Right lung (tissue), 5 donors: ENCODE data around the gene SMTNL2. TPM values are rescaled to one million over a fixed set of nuclear protein-coding genes. Genes with fewer than 3 reads are reported as not detected.
"Not testable (repeated sequence)": the region's sequence is repeated elsewhere in the genome, so short reads cannot be mapped to it uniquely, and the experiment has no call there.

ENCODE experiments used
- DNase-seq, 2 donors: peaks; one replicate each; pipeline ENCODE4 v3.0.0-alpha.2; 2013
- polyA plus RNA-seq, 5 donors: library from polyadenylated mRNA; unstranded; fragments of 120-200 nt; gene quantifications; one replicate each; pipeline versions ENCODE4 v1.2.1 to v1.2.3, GENCODE V29; 2013; ENCODE audit warnings: inconsistent platforms in 1 of 5, low replicate concordance in 1 of 5; ENCODE audit not compliant: insufficient read length in 5 of 5, insufficient read depth in 1 of 5

Gene SMTNL2
- polyA plus RNA-seq, 5 donors, result 17.2 to 32.0 (median 22.6) TPM

GRCh38 chr17:4583206-4583605, 1.1 kb upstream of the SMTNL2 start:
- no peak for DNase-seq

- peak in 1 of 2 donors; percentile 60 for DNase-seq
Measured at GRCh38 chr17:4583782-4584100, 588 bp upstream of the SMTNL2 start.

GRCh38 chr17:4584917-4585637, 748 bp downstream of the SMTNL2 start:
- no peak for DNase-seq

DNA sequence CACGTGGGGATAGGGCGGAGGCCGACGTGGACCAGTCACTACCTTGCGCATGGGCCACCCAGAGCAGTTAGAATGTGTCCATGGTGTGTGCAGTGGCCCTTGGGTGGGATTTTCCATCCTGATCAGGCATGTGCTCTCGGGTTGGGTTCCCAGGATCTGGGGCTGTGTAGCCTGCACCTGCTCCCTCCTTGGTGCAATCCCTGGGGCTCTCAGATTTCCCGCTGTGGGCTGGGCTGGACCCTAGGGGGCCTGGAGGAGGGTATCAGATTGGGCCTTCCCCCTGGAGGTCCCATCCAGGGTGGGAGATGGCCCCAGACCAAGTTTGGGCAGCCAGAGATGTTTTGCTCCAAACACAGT, 1.3 kb downstream of the SMTNL2 start:
- no peak for DNase-seq

DNA sequence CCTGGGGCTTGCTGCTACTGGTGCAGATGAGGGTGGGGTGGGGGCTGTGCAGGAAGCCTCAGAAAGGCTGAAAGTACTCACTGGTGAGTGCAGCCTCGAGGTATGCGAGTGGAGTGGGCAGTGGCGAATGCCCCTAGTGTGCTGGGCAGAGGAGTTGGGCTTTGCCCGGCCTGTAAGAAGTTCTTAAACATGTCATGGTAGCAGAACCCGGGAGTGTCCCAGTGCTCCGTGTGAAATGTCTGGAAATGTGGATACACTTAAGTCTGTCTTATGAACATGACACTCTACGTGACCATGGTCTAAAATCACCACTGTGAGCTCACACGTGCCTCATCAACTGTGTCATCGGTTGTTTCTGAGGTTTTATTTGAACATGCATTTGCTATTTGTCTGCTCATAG, 1.7 kb downstream of the SMTNL2 start:
- no peak for DNase-seq

- DNase-seq, result no peak
Measured at GRCh38 chr17:4587195-4587594, 2.9 kb downstream of the SMTNL2 start.

- DNase-seq, result no peak
Measured at GRCh38 chr17:4587803-4588202, 3.5 kb downstream of the SMTNL2 start.

DNA sequence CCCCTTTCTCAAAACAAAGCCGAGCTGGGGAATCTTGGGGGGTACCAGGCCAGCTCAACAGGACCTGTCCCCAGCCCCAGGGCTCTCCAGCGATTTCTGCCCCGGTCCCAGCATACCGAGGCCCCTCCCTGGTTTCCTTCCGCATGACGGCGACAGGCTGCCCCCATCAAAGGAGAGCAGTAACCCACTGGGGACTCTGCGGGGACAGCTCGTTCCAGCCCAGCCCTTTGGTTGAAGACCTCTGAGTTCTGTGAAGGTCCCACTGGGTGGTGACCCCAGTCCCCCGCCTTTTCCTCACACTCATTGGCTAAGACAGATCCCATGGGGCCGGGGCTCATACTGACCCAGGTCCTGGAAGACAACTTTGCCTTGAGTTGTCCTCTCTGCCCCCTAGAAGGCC, 4.1 kb downstream of the SMTNL2 start:
- no peak for DNase-seq

DNA sequence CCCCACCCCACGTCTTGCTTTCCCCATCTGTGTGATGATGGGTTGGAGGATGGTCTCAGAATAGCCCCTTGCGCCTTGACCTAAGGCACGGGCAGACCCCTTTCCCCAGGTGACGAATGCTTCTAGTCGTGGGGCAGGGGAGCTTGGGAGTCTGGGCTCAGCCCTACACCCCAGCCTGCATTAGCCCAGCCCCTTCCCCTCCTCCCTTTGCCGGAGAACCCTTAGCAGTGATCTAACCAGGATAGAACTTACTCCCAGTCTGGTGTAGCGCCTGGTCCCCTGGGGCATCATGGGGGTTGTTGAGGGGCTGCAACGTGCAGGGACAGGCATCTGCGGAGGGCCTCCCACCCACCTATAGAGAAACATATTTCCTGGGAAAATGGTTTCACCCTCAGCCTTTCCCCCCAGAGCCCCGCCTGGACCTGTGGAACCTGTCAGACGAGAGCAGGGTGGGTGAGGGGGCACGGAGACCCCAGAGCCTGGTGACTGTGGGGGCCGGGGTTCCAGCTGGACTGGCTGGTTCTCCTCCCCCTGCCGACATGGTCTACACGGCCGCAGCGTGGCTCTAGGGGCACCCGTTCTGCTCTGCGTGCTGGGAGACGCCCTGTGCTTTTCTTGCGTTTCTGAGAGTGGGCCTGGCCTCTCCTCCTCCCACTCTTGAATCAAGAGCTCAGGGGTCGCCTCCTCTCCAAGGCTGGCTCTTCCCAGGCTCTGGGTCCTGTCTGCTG, 4.7 kb downstream of the SMTNL2 start:
- DNase-seq, result no peak

GRCh38 chr17:4590042-4590441, 5.7 kb downstream of the SMTNL2 start:
- not testable (repeated sequence) for DNase-seq

GRCh38 chr17:4590981-4591453, 6.7 kb downstream of the SMTNL2 start:
- DNase-seq, result no peak

DNA sequence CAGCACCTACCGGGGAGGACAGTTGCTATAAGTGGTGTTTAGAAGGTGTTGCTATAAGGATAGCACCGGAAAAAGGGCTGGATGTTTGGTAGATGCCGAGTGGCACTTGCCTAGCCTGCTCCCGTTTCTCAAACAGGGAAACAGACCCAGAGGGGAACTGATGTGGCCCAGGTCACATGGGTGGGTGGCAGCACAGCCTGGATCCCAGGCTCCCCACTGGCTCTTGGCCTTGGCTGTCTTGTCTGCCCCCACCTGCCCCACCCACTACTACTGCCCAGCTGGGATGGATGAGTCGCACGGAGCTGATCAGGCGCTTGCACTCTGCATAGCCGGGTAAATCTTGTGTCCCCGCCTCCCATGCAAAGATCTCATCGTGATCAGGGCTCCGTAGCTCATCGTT, 7.2 kb downstream of the SMTNL2 start:
- DNase-seq, result no peak

GRCh38 chr17:4592240-4593005, 8.1 kb downstream of the SMTNL2 start:
- DNase-seq, result no peak

DNA sequence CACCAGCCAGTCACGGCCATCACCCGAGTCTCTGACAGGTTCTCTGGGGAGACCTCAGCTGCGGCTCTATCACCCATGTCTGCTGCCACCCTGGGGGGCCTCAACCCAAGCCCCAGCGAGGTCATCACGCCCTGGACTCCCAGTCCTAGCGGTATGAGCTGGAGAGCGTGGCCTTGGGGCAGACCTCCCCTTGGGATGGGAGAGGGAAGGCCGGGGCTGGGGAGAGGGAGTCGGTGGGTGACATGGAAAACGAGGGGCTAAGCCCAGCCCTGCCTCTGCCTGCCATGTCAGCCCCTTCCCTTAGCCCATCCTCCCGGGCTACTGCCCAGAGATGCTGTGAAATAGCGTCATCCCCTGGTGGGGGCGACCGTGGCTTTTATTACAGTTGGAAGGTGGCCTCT, 8.7 kb downstream of the SMTNL2 start:
- DNase-seq, result no peak

DNA sequence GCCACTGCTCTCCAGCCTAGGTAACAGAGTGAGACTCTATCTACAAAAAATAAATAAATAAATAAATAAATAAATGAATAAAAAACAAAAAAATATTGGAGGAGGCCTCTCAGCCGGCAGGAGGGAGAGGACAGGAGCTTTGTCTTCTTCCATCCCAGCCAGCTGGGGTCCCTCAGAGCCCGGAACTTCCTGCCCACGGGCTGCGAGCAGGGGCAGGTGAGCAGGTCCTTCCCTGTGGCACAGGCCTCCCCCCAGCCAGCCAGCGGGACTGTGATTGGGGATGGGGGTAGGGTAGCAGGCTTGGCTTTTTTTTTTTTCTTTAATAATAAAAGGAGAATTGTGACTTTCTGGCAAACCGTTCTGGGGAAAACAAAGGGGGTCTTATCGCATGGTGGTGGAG, 10.1 kb downstream of the SMTNL2 start:
- DNase-seq, result no peak

DNA sequence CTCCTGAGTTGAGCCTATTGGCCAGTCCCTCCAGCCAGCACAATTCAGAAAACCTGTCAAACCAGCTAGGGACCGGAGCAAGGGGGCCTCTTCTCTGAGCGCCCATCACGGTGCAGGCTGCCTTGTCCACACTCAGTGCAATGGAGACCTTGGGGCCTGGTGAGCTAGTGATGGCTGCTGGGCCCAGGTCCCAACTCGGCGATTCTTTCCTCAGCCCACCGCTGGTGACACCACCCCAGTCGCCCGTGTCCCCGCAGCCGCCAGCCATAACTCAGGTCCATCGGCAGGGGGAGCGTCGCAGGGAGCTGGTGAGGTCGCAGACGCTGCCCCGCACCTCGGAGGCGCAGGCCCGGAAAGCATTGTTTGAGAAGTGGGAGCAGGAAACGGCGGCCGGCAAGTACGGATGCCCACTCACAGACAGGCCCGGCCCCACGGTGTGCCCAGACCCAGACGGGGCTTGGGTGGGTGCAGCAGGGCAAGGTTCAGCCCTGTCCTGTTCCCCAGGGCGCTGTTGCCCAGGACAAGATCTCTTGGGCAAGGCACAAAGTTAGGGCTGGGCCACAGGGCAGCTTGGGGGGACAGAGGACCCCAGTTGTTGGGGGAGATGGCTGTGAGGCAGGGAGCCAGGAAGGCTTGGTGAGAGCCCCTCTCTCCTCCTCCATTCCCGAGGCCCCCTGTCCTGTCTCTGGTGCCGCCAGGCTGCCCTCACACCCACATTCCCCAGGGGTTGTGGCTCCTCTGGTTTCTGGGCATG, 10.8 kb downstream of the SMTNL2 start:
- no peak for DNase-seq

DNA sequence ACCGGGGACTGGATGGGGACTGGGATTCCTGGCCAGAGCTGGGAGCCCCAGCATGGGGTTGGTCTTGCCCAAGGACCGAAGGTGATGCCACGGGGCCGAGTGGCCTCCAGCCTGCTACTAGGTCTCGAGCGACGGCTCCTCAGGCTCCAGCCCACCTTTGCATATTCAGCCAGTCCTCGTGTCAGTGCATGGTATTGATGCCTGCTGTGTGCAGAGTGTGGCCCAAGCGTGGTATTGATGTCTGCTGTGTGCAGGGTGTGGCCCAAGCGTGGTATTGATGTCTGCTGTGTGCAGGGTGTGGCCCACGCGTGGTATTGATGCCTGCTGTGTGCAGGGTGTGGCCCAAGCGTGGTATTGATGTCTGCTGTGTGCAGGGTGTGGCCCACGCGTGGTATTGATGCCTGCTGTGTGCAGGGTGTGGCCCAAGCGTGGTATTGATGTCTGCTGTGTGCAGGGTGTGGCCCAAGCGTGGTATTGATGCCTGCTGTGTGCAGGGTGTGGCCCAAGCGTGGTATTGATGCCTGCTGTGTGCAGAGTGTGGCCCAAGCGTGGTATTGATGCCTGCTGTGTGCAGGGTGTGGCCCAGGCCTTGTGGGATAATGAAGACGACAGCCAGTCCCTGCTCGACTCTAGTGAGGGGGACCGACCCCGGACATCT, 11.5 kb downstream of the SMTNL2 start:
- not testable (repeated sequence) for DNase-seq

GRCh38 chr17:4596636-4597380, 12.5 kb downstream of the SMTNL2 start:
- no peak for DNase-seq

DNA sequence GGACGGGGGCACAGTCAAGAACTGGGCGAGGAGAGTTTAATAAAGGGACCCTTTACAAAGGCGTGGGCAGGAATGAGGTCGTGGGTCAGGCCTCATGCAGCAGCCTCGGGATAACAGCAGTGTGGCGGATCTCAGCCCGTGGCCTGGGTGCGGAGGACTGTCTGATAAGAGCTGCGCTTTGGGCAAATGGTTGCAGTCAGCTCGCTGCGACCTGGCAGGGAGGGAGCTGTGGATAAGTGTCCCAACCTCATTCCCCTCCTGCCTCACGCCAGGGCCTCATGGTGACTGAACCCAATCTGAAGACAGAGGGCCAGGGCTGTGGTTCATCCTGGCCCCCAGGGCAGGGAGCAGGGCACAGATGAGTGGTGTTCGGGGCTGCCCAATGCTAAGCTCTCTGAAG, 13.6 kb downstream of the SMTNL2 start:
- DNase-seq, result no peak

DNA sequence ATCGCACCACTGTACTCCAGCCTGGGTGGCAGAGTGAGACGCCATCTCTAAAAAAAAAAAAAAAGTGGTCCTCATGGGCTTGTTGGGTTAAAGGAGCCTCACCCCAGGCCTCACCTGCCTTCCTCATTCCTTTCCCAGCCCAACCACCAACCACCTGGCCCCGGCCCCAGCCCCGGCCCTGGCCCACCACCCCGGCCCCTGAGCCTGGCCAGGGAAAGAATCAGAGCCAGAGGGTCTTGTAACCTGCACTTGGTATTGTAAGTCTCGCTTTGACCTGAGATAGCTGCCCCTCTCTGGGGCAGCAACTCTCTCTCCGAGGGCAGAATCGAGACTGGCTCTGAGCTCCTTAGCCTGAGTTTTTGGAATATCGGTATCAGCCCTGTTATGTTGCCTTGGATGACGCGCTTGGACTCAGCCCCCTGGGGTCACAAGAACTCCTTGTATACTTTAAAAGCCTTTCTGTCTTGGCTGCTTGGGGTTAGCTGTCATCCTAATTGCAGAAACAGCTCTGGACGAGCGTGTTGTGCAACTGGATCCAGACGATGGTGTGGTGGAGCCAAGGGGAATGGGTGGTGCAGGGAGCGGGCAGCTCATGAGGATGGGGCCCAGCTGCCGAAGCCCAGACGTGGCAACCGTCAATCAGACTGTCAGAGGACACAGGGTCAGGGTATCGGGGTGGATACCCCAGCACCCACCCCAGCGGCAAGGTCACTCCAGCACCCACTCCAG, 14.6 kb downstream of the SMTNL2 start:
- peak; percentile 90 to 94 for DNase-seq
